OCI-M2 (cell line): Measurements from ENCODE around the gene FANK1.
"Not testable (repeated sequence)": the region's sequence is repeated elsewhere in the genome, so short reads cannot be mapped to it uniquely, and the experiment has no call there.

ENCODE experiments used
- DNase-seq: peaks from one replicate; lab custom pipeline; 2025; ENCODE audit not compliant: unreplicated experiment; lab: John Stamatoyannopoulos, UW

The FANK1 gene

GRCh38 chr10:126016882-126017281 is 120.5 kb downstream of the FANK1 start:
- no peak for DNase-seq

DNA sequence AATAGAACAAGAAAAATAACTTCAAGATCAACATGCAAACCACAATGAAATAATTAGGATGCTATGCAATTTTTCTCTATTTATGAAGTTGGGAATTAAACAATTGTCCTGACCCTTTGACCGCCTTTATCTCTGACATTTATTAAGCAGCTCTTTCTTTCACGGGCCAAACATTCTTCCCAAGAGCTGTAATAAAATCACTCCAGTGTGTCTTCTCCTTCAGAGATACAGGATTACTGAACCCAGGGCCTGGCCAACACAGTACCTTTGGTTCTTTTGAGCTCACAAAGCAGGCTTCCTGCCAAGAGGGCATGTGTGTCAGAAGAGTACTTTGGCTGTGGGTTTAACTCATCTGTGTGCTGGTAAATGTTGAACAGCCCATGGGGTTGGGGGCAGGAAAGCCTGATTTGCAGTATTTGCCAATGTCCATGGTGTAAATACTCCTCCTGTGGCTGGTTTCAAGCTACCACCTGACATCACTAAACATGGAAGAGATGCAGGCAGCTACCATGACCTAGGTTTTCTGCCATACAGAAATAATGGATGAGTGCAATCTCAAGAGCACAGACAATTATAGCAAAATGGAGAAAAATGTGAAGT is 121.7 kb downstream of the FANK1 start:
- no peak for DNase-seq

DNA sequence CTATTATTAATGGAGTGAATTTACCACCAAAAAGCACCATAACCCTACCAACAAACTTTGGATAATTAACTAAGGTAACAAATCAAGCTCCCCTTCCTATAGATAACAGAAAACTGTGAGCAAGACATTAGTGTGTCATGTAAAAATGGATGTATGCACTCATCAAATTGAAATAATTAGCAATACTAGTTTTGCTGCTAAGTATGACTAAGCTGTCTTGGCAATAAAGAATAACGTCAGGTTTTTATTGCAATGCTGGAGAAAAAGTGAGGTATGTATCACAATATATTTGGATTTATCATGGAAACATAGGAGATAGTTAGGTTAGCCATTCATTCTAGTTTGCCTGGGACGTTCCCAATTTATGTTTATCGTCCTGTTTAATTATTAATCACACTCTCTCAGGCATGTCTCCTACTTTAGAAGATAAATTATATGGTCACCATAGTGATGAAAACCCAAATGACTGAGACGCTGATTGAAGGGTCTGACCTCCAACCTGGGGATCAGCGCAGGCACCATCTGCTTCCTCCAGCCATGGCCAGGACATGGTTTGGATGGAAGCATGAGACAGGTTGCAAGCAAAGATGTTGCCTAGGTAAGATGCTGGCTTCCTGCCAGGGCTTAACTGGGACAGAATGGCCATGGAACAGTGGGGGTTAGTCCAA is 125.6 kb downstream of the FANK1 start:
- no peak for DNase-seq

DNA sequence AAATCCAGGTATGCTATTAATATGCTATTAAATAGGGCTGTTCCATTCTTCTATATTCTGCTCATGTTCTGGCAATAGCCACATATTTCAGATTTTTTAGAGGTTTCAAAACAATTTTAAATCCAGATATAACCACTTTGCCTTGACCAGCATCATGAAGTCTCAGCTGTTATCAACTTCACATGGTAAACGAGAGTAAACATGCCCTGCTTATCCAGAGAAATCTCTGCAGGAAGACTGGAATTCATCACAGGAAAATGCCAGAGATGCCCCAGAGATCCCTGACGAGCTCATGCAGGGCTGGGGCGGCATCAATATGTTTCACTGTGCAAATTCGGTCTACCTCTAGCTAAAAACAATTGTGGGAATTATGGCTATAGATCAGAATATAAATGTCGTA is 126.5 kb downstream of the FANK1 start:
- no peak for DNase-seq

- no peak for DNase-seq
Observed at GRCh38 chr10:126027692-126028091, 131.3 kb downstream of the FANK1 start.

DNA sequence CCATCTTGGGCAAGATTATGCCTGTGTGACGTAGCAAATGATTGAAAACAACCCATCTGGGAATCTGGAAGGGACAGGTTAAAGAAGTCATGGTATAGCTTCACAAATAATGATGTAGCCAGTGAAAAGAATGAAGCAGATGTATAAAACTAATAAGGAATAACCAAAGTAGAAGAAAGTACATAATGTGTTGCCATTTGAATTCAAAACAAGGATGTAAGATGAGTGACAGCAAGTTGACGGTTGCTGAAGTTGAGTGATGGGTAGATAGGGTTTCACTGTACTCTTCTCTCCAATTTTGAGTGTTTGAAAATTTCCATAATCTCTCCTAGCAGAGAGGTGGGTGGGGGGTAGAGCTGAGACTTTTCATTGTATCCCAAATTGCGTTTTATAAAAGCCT is 133.6 kb downstream of the FANK1 start:
- DNase-seq: no peak

DNA sequence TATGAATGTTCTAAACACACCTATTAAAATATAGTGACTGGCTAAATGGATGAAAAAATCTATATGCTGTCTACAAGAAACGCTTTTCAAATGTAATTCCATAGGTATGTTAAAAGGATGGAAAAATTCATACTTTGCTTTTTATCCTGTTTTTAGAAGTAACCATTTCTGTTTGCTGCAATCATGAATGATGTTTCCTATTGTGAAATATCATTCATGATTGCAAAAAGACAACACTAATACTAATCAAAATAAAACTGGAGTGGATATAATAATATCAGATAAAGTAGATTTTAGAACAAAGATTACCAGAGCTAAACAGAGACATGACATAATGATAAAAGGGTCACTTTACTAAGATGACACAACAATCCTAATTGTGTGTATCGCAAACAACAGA is 138.2 kb downstream of the FANK1 start:
- no peak for DNase-seq

DNA sequence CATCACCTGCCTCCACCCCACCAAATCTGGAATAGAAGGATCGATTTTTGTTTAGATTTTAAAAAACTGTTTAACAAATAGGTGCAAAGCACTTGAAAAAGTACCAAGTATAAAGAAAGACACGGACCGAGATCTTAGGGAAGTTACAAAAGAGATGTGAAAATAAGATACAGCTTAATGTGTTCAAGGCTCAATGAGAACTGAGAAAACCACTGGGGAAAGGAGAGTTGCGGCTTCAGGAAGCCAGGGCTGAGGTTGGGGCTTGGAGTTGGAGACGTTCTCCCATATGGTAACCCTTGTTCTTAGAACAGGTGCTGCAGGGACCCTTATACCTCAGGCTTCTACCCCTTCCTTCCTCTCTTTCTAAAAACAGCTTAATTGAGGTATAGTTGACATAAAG is 140.2 kb downstream of the FANK1 start:
- DNase-seq: no peak

DNA sequence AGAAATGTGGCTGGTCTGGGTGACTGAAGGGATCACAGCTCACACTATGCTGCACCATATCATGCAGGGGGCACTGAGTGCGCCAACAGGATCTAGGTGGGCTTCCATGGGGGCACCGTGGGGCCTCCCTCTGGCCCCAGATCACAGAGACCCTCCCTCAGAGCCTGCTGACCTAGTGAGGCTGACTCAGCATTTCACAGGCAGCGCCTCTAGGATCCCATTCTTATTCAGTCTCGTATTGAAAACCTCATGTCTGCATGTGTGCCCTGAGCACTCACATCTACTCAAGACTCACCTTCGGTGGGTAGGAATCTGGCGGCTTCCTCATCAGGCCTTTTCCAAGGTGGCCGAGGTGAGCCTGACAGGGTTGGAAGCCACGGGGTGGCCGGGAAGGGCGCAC is 141.6 kb downstream of the FANK1 start:
- no peak for DNase-seq

DNA sequence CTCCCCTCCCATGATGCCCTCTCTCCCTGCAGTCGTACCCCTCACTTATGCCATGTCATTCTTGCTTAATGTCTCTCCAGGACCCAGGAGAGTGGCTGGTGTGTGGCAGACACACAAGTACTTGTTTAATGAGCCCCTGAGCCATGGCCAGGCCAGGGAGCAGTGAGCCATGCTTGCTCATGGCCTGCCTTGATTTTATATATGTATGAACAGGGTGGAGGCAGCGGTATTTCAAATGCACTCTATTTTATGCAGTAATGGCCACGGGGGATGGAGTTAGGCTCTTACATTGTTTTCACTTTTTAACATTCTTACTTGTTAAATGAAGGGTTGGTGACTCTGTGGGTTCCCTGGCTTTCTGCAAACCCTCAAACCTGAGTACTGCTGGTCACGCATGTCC is 144.8 kb downstream of the FANK1 start:
- no peak for DNase-seq

DNA sequence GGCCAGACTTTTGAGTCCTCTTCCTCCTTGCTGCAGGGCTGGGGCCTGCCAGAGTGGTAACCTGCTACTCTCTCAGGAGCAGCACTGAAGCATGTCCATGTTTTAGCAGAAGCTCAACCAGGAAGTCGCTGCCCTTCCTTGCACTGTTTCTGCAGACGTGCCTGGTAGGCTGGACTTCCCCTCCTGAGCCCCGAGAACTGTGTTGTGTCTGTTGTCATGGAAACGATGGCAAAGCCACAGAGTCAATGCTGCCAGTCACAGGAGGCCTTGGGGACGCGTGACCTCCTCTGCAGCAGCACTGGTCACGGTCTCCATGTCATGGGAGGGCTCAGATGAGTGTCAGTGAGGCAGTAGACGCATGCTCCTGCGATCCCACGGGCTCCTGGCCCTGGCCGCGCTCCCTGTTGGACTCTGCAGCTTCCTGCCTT is 145.5 kb downstream of the FANK1 start:
- no peak for DNase-seq

DNA sequence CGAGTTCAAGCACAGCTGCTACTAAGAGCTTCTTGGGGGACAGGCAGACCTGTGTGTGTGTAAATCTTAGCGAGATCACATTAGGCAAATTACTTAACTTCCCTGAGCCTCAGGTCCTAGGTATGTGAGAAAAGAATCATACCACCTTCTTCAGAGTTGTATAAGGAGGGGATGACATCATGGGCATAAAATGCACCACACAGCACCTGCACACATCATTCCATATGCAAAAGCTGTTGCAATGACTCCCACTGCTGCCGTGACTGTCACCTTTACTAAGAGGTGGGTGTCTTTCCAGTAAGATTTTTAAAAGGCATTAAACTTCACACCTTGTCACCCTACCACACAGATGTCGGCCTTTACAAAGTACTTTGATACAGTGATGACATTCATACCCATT is 146.0 kb downstream of the FANK1 start:
- DNase-seq: no peak

- DNase-seq: no peak
Observed at GRCh38 chr10:126042906-126043305, 146.5 kb downstream of the FANK1 start.

- no peak for DNase-seq
Observed at GRCh38 chr10:126043389-126043788, 147.0 kb downstream of the FANK1 start.

GRCh38 chr10:126045861-126046260 is 149.5 kb downstream of the FANK1 start:
- DNase-seq: no peak

DNA sequence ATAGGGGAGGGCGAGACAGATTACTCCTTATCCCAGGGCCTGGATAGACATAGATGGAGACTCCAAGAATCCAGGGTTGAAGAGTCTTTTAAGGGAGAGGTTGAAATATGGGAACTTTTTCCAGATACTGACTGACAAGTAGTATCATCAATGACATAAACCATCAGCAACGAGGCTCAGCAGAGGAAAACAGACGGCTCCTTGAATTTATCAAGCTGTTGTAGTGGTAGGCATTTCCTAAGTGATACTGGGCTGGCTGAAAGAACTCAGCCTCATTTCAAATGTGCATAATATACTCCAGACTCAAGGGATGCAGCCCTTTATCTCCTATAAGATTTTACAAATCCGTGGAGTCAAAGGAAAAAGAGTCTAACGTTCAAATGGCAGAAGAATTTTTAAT is 150.5 kb downstream of the FANK1 start:
- DNase-seq: no peak

- not testable (repeated sequence) for DNase-seq
Observed at GRCh38 chr10:126047749-126048148, 151.4 kb downstream of the FANK1 start.

DNA sequence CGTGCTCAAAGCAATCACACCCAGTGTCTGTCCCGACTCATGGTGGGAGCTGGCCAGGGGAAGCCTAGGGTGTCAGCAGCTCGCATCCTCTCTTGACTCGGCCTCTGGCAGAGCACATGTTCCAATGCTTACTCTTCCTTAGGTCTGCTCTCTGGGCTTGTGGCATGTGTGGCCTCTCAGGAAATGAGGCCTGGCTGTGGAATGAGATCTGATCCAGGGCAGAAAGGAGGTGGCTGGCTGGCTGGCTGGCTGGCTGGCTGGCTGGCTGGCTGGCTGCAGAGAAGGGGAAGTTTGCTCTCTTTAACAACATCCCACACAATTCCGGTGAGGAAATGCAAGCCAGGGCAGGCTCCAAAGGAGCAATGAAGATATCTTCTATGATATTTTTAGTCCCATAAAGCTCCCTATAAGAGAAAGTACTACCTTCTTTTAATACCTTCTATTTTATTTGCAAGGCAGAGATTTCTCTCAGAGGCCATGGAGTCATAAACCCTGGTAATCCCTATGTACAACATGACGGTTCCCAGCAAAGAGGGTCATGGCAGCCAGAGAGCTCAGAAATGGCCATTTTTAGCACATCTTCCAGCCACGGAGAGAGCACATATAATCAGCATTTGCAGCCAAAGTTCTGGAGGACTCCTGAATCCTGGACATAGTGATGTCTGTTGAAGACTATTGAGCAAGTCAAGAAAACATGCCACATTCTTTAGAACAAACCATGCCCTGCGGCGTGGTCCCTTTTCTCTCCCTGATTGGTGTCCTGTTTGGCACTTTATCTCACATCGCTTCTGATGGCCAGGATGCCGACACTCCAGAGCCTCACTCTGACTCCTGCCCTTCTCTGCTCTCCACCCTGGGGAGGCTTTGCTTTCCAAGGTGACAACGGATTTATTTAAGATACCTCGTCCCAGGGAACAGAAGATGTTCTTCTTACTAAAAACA is 153.7 kb downstream of the FANK1 start:
- DNase-seq: no peak

GRCh38 chr10:126052171-126052570 is 155.8 kb downstream of the FANK1 start:
- DNase-seq: no peak

DNA sequence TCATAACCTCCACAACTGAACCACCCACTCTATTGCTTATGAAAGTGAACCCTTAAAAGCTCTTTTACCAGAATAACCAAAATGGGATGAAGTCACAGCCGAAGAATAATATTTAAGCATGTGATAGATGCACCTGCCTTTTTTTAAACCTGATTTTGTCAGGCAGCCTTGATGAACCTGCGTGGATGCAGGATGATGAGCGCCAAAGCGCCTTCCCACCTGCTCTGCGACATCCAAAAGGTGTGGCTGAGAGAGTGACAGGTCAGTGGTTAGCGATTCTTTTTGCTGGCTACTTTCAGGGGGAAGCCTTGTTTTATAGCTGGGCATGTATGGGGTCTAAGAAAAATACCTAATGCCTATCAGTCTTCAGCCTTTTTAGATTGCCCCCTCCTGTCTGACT is 157.8 kb downstream of the FANK1 start:
- no peak for DNase-seq

DNA sequence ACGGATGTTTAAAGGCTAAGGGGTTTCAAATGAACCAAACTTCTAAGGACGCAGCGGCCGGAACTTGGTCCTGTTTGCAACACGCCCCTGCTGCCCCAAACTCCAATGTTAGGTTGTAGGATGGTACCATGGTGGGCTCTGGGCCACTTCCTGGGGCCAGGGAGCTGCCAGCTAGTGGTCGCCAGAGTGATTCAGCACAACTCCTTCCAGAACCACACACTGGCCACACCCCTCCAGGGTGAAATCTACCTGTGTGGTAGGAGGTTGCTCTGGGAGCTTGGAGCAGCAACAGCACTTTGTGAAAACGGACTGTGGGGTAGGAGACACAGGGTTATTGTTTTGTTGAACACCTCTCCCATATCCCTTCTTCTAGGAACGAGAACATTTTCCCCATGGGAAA is 161.1 kb downstream of the FANK1 start:
- DNase-seq: no peak

DNA sequence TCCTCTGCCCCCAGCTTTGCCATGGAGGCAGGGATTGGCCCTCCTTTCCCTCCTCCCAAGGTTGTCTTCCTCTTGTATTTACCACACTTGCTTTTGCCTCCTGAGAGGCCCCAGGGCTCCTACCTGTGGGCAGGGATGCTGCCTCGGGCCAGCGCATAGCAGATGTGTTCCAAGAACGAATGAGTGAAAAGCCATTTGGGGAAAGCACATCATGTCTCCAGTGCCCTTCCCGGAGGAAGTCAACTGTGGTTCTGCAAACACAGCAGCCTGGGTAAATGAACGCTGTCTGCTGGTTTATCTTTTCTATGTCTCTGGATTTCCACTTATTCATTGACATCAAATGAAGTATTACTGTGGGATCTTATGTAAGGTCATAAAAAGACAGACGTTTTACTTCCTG is 161.7 kb downstream of the FANK1 start:
- no peak for DNase-seq
